NCI-H1417 (cell line): Measurements from ENCODE around the gene CD200R1L.

ENCODE experiments used
- DNase-seq, 3 experiments: peaks; one replicate each; lab custom pipeline; 2025; lab: John Stamatoyannopoulos, UW

Gene CD200R1L

DNA sequence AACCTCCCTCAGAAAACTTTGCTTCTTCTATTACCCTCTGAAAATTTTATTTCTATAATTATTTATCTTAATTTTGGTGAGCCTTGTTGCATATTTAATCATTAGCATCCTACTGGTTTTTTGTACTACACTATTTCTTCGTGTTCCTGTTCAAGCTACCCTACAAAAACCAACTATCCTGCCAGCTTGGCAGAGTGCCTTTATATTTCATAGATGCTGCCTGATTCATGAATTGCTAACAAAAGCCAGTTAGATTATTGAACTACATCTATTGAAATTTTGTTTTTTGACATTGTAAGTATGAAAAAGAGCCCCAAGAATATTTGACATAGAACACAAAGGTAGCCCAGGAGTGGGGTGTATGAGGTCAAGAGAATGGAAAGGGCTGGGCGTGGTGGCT, 78.9 kb downstream of the CD200R1L start:
- no peak for DNase-seq

DNA sequence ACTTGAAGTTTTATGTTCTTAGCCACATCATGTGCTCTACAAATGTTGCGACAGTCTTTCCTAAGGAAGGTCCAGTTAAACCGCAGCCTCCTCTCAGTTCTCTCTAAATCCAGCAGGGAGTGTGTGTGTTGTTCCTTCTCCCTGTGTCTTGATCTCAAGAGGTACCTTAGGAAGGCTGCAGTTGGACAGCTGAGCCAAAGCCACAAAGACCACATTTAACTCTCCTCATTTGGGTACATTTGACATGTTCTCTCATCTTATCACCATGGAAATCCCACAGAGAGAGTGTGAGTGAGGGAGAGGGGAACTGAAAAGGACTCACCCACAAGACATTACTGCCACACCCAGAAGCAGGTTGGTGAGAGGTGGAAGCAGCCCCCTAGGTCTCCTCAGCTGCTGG, 79.5 kb downstream of the CD200R1L start:
- no peak for DNase-seq
